GM18508 (cell line): ENCODE data around the gene C6orf89.
"Not testable (repeated sequence)": the region's sequence is repeated elsewhere in the genome, so short reads cannot be mapped to it uniquely, and the experiment has no call there.

Experiments used
- ATAC-seq: cut with Tn5 transposase; IDR thresholded peaks from one replicate; pipeline ENCODE4 v1.9.1; 2021; ENCODE audit warnings: moderate number of reproducible peaks; ENCODE audit not compliant: insufficient read depth, unreplicated experiment

The C6orf89 gene

GRCh38 chr6:36942329-36942728, 56.6 kb downstream of the C6orf89 start:
- ATAC-seq: not testable (repeated sequence)

- no peak for ATAC-seq
Measured at GRCh38 chr6:36944650-36945049, 58.9 kb downstream of the C6orf89 start.

- no peak for ATAC-seq
Measured at GRCh38 chr6:36945301-36945700, 59.5 kb downstream of the C6orf89 start.

GRCh38 chr6:36946526-36946925, 60.8 kb downstream of the C6orf89 start:
- no peak for ATAC-seq

GRCh38 chr6:36947570-36948351, 62.0 kb downstream of the C6orf89 start:
- ATAC-seq: no peak

- not testable (repeated sequence) for ATAC-seq
Measured at GRCh38 chr6:36949076-36949475, 63.3 kb downstream of the C6orf89 start.

- ATAC-seq: no peak
Measured at GRCh38 chr6:36949636-36950035, 63.9 kb downstream of the C6orf89 start.

- no peak for ATAC-seq
Measured at GRCh38 chr6:36953931-36954261, 68.1 kb downstream of the C6orf89 start.

- ATAC-seq: no peak
Measured at GRCh38 chr6:36954262-36954931, 68.6 kb downstream of the C6orf89 start, which contains the start of gene PI16. PI16 (plus strand) TSS chr6:36954738; CDS start chr6:36954761, 23 bp downstream.

GRCh38 chr6:36955136-36955535, 69.4 kb downstream of the C6orf89 start:
- no peak for ATAC-seq

- no peak for ATAC-seq
Measured at GRCh38 chr6:36955671-36956445, 70.1 kb downstream of the C6orf89 start.

GRCh38 chr6:36956446-36956820, 70.7 kb downstream of the C6orf89 start:
- no peak for ATAC-seq

GRCh38 chr6:36957773-36958271, 72.1 kb downstream of the C6orf89 start:
- no peak for ATAC-seq

GRCh38 chr6:36958775-36959554, 73.2 kb downstream of the C6orf89 start:
- ATAC-seq: no peak

- ATAC-seq: no peak
Measured at GRCh38 chr6:36959555-36960250, 74.0 kb downstream of the C6orf89 start.

GRCh38 chr6:36961441-36962435, 76.0 kb downstream of the C6orf89 start:
- no peak for ATAC-seq

- ATAC-seq: no peak
Measured at GRCh38 chr6:36962874-36963273, 77.1 kb downstream of the C6orf89 start.
